K562 (cell line): ENCODE data around the gene ACE. TPM values are rescaled to one million over a fixed set of nuclear protein-coding genes. Genes with fewer than 3 reads are reported as not detected.

Source experiments
- ATAC-seq: fragments of 200-7000 bp; cut with Tn5 transposase; 3 replicates; pipeline ENCODE4 v1.9.1; 2020; ENCODE audit warnings: moderate library complexity
- BruUV-seq: library from RNA; stranded (reverse); fragments of 400-500 nt; replicated peaks from 2 replicates; lab custom pipeline; 2021; lab: Mats Ljungman, UMichigan
- CTCF ChIA-PET: fragments of 300-600 bp; formaldehyde crosslinking; extraction: SDS; loops from one replicate; lab custom pipeline; 2021; ENCODE audit warnings: low intra/inter-chr PET ratio; lab: Yijun Ruan, JAX
- POLR2A ChIA-PET: fragments of 300-600, 350-650 bp; sonication (Branson Sonifier 250); formaldehyde crosslinking; extraction: SDS; loops from one replicate; lab custom pipeline; 2021; ENCODE audit warnings: antibody characterized with exemption, inconsistent platforms; lab: Yijun Ruan, JAX
- DNase-seq, 4 experiments: peaks; one replicate each; pipeline versions ENCODE4 v3.0.0 to v3.0.0-alpha.2; 2011 to 2018; ENCODE audit warnings: low spot score in 3 of 4, mixed read lengths in 3 of 4; ENCODE audit errors: extremely low read depth in 1 of 4
- FAIRE-seq: peaks from 2 replicates; lab custom pipeline; 2011; peaks lifted over from hg19 to GRCh38; lab: Jason Lieb, UNC
- H2AFZ ChIP-seq: 2 replicates; pipeline ENCODE4 v1.6.0; 2011; ENCODE audit warnings: low read depth, low read length, control low read depth, inconsistent platforms
- H3K27ac ChIP-seq: fragments of 200-600 bp; 3 replicates; pipeline ENCODE4 v1.8.0; 2011; ENCODE audit warnings: low read depth, mild to moderate bottlenecking, control low read depth, inconsistent platforms, low read length, moderate library complexity, mixed read lengths; ENCODE audit errors: extremely low read depth
- H3K27me3 ChIP-seq, 2 experiments: fragments of 300-600 bp in 1 of 2; 2 replicates in 1 of 2; 3 replicates in 1 of 2; pipeline versions ENCODE4 v1.6.0 to v1.8.0; 2011; ENCODE audit warnings: inconsistent platforms in 2 of 2, low read length in 2 of 2, mild to moderate bottlenecking in 1 of 2, mixed read lengths in 1 of 2, moderate library complexity in 1 of 2; ENCODE audit not compliant: control insufficient read depth in 2 of 2, insufficient read depth in 2 of 2
- H3K36me3 ChIP-seq: fragments of 300-600 bp; 3 replicates; pipeline ENCODE4 v1.8.0; 2011; ENCODE audit warnings: mild to moderate bottlenecking, low read length, inconsistent platforms; ENCODE audit not compliant: control insufficient read depth, insufficient read depth
- H3K4me1 ChIP-seq, 2 experiments: fragments of 200-600 bp in 1 of 2; replicated peaks in 1 of 2; 2 replicates in 1 of 2; 3 replicates in 1 of 2; pipeline versions ENCODE4 v1.5.1 to v1.8.0; 2011; ENCODE audit warnings: inconsistent platforms in 2 of 2, low read length in 2 of 2, mild to moderate bottlenecking in 1 of 2, mixed read lengths in 1 of 2, moderate library complexity in 1 of 2; ENCODE audit not compliant: control insufficient read depth in 2 of 2, insufficient read depth in 2 of 2
- H3K4me2 ChIP-seq: 2 replicates; pipeline ENCODE4 v1.6.1; 2011; ENCODE audit warnings: low read length, control low read depth, inconsistent platforms, mixed read lengths; ENCODE audit not compliant: insufficient read depth
- H3K4me3 ChIP-seq: fragments of 200-600 bp; sonication (generic), shearing (Covaris generic); 2 replicates; pipeline ENCODE4 v1.5.1; 2016; ENCODE audit warnings: control low read depth, inconsistent platforms
- H3K79me2 ChIP-seq: fragments of 200-600 bp; 3 replicates; pipeline ENCODE4 v1.8.0; 2011; ENCODE audit warnings: low read length, inconsistent platforms; ENCODE audit not compliant: control insufficient read depth, insufficient read depth
- H3K9ac ChIP-seq, 2 experiments: 2 replicates each; pipeline versions ENCODE4 v1.6.0 to v1.6.1; 2011; ENCODE audit warnings: low read depth in 2 of 2, low read length in 2 of 2, control low read depth in 1 of 2, inconsistent platforms in 1 of 2, mild to moderate bottlenecking in 1 of 2, mixed read lengths in 1 of 2; ENCODE audit not compliant: insufficient read depth in 1 of 2
- H3K9me1 ChIP-seq: one replicate; pipeline ENCODE4 v1.6.0; 2011; ENCODE audit warnings: inconsistent platforms, mild to moderate bottlenecking, low read length, moderate library complexity; ENCODE audit not compliant: control insufficient read depth, insufficient read depth
- H3K9me3 ChIP-seq: replicated peaks from 2 replicates; pipeline ENCODE4 v1.5.1; 2011; ENCODE audit warnings: low read depth, low read length, inconsistent platforms; ENCODE audit not compliant: control insufficient read depth, insufficient read depth
- H4K20me1 ChIP-seq: replicated peaks from 2 replicates; pipeline ENCODE4 v1.6.1; 2011; ENCODE audit warnings: low read length, inconsistent platforms, mixed read lengths; ENCODE audit not compliant: control insufficient read depth, insufficient read depth
- CBFB ChIP-seq: sonication (generic); formaldehyde crosslinking; IDR thresholded peaks from 2 replicates; pipeline ENCODE4 v1.4.0; 2020; ENCODE audit warnings: mild to moderate bottlenecking, missing genetic modification reagents
- ELF4 ChIP-seq: fragments of 450-650 bp; formaldehyde crosslinking; IDR thresholded peaks from 2 replicates; pipeline ENCODE4 v1.4.0; 2022; ENCODE audit warnings: missing genetic modification characterization
- HDAC2 ChIP-seq: fragments of 450-650 bp; IDR thresholded peaks from 2 replicates; pipeline ENCODE4 v1.6.1; 2016; ENCODE audit warnings: mild to moderate bottlenecking
- HDGF ChIP-seq: fragments of 450-650 bp; IDR thresholded peaks from 2 replicates; pipeline ENCODE4 v1.6.1; 2016
- JUN ChIP-seq, 2 experiments: sonication (generic) in 1 of 2; formaldehyde crosslinking in 1 of 2; IDR thresholded peaks; 2 replicates each; pipeline versions ENCODE4 v1.6.1 to v1.8.0; 2012 to 2022; ENCODE audit warnings: borderline replicate concordance in 2 of 2, mild to moderate bottlenecking in 2 of 2, improper control_type of control experiment in 1 of 2, low read depth in 1 of 2, low read length in 1 of 2, missing genetic modification reagents in 1 of 2
- MAZ ChIP-seq, 2 experiments: fragments of 450-650 bp in 1 of 2; sonication (generic) in 1 of 2; formaldehyde crosslinking; IDR thresholded peaks in 1 of 2; conservative IDR thresholded peaks in 1 of 2; 2 replicates each; pipeline versions ENCODE4 v1.4.0 to v1.5.0; 2020; ENCODE audit warnings: mild to moderate bottlenecking in 1 of 2, missing genetic modification reagents in 1 of 2
- PTRF ChIP-seq: fragments of 450-650 bp; IDR thresholded peaks from 2 replicates; pipeline ENCODE4 v1.6.1; 2016; ENCODE audit warnings: mild to moderate bottlenecking, missing genetic modification characterization, missing compliant biosample characterization
- RFX5 ChIP-seq: IDR thresholded peaks from 2 replicates; pipeline ENCODE4 v1.6.1; 2011; ENCODE audit warnings: low read depth, mild to moderate bottlenecking, improper control_type of control experiment, low read length
- SIN3B ChIP-seq: fragments of 450-650 bp; IDR thresholded peaks from 2 replicates; pipeline ENCODE4 v1.6.1; 2017; ENCODE audit warnings: low read depth, mild to moderate bottlenecking, moderate library complexity
- SREBF1 ChIP-seq: fragments of 150-350 bp; IDR thresholded peaks from 2 replicates; pipeline ENCODE4 v1.6.1; 2014; ENCODE audit warnings: antibody characterized with exemption, low read depth, low read length, borderline replicate concordance
- WHSC1 ChIP-seq: IDR thresholded peaks from one replicate; pipeline ENCODE4 v1.6.1; 2012; ENCODE audit warnings: low read length, control low read depth, inconsistent platforms
- ZFP36 ChIP-seq: fragments of 150-350 bp; IDR thresholded peaks from 2 replicates; pipeline ENCODE4 v1.6.1; 2018; ENCODE audit warnings: low read length, low read depth; ENCODE audit not compliant: partially characterized antibody
- WGBS: fragments of 100-300 bp; shearing (Covaris generic); methylation state at CpG from one replicate; pipeline ENCODE4 v1.1.6; 2016; ENCODE audit warnings: low coverage, mixed read lengths; ENCODE audit not compliant: insufficient coverage; ENCODE audit errors: missing lambda C conversion rate; 5-methylcytosine and 5-hydroxymethylcytosine counted together
- in situ Hi-C: fragments of 300-500 bp; cut with MboI; formaldehyde crosslinking; loops from 4 replicates; pipeline ENCODE4 v1.15.0; 2018; ENCODE audit warnings: inconsistent platforms, mixed read lengths
- intact Hi-C: fragments of 100-400 bp; cut with micrococcal nuclease; formaldehyde crosslinking; loops from 2 replicates; pipeline ENCODE4 v1.14.2; 2022
- polyA plus RNA-seq, 8 experiments: library from polyadenylated mRNA; depleted of rRNA in 4 of 8; stranded (reverse) in 5 of 8; unstranded in 3 of 8; fragments of >200 nt; fragmentation: Nextera tagmentation in 2 of 8; fragmentation: Illumina TruSeq in 1 of 8; extraction: Ambion mirVana in 2 of 8; extraction: Trizol in 1 of 8; gene quantifications; 2 replicates each; pipeline versions ENCODE4 v1.2.1 to v1.2.3, GENCODE V29; 2011 to 2014; ENCODE audit warnings: inconsistent platforms in 1 of 8, missing spikeins in 1 of 8
- total RNA-seq, 7 experiments: library from RNA; depleted of rRNA in 6 of 7; stranded (reverse); fragments of >200 nt in 6 of 7; fragmentation: Illumina TruSeq in 2 of 7; extraction: Trizol in 2 of 7; gene quantifications; 2 replicates each; pipeline versions ENCODE4 v1.2.1 to v1.2.3, GENCODE V29; 2011 to 2021; ENCODE audit warnings: low replicate concordance in 1 of 7
- TF ChIP-seq, protein P1 (sequence below): sonication (generic); formaldehyde crosslinking; IDR thresholded peaks from 2 replicates; pipeline ENCODE4 v1.9.0; 2022; ENCODE audit warnings: mild to moderate bottlenecking, missing genetic modification reagents
- TF ChIP-seq, protein P2 (sequence below): fragments of 200-800 bp; sonication (Bioruptor generic); IDR thresholded peaks from 2 replicates; pipeline ENCODE4 v1.6.1; 2016; ENCODE audit warnings: missing genetic modification characterization, missing compliant biosample characterization
- TF ChIP-seq, protein P3 (sequence below), 2 experiments: fragments of 450-650 bp; IDR thresholded peaks; 2 replicates each; pipeline ENCODE4 v1.6.1; 2016

Gene ACE
- total and polyA plus RNA-seq, 9 of the 15 experiments (the other 6 are each of a cell fraction or from before 2014, with no cell fraction given) = 0.07 to 2.5 (median 0.47) TPM; not detected in 1

DNA sequence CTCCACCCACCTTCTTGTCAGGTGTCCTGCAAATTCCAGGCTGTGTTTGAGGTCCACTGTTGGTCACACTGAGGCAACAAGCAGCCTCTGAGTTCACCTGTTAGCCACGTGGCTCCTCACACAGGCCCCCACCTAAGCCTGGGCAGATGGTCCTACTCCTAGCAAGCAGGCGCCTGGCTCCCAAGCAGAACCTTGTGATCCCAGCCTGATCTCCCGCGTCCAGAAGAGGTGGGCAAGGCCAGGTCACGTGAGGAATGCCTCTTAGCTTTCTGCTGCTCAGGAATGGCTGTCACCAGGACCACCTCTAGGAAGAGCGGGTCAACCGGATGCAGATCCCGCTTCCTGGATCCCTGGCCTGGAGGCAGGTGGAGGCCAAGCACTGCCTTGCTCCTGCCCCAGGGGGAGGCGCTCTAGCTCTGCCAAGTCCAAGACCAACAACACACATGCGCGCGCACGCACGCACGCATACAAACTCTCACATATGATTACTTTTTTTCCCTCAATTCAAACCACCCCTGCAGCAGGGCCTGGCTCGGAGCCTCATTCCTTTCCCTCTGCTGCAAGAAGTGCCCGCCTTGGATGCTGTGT, 40.2 kb upstream of the ACE start:
- peaks cover 3% of the 10 kb centered on the region for H3K9me1 ChIP-seq
- peak overlapping the region; percentile 47; the same call in 2 of the 3 replicates for H3K27ac ChIP-seq
- no peaks in the 10 kb centered on the region for H3K27me3 ChIP-seq
- ATAC-seq (no peak), FAIRE-seq (no peak), DNase-seq (peak in 2 of 4 experiments; percentile 34 to 47)
- peaks cover 52 to 84% of the 10 kb centered on the region in 2 experiments for H3K4me1 ChIP-seq
- intact Hi-C loops (loop anchor here (10.0 kb wide), 1 partner anchor 408 kb away; the partner anchor contains the start of gene SMARCD2), in situ Hi-C loops (loop anchor here (25.0 kb wide), 1 partner anchor 401 kb away; the partner anchor contains the start of genes FTSJ3, PSMC5 and SMARCD2)
- ChIA-PET POLR2A (interaction anchor here (0.6 to 1.9 kb wide), 9 partner anchors 8 to 204 kb away, joined by 3 to 8 read pairs (median 5); partner anchors contain the start of gene CYB561), CTCF (no interaction called here)
- no peaks in the 10 kb centered on the region for H3K9me3 ChIP-seq
- H2AFZ ChIP-seq = peak overlapping the region; percentile 43; the same call in 1 of the 2 replicates
- peak overlapping the region; percentile 31 for H3K4me2 ChIP-seq
- peak overlapping the region; percentile 26 to 56; a peak in 3 of 4 replicates for H3K9ac ChIP-seq
- H3K36me3 ChIP-seq = peaks cover 24% of the 10 kb centered on the region; the same call in 1 of the 3 replicates
- H4K20me1 ChIP-seq = no peaks in the 10 kb centered on the region
- peaks cover 9% of the 10 kb centered on the region; the same call in 1 of the 3 replicates for H3K79me2 ChIP-seq
- no TSS peak for BruUV-seq
- WGBS = 93% methylated on average over 10 of the region's 17 CpGs
- H3K4me3 ChIP-seq = no peak overlapping the region
- TF ChIP-seq, protein P1, sequence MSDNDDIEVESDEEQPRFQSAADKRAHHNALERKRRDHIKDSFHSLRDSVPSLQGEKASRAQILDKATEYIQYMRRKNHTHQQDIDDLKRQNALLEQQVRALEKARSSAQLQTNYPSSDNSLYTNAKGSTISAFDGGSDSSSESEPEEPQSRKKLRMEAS (CRISPR knock-in tag) = 0 out of 2 replicates have a peak, but pooled peaks have one; percentile 14
- TF ChIP-seq, protein P2, sequence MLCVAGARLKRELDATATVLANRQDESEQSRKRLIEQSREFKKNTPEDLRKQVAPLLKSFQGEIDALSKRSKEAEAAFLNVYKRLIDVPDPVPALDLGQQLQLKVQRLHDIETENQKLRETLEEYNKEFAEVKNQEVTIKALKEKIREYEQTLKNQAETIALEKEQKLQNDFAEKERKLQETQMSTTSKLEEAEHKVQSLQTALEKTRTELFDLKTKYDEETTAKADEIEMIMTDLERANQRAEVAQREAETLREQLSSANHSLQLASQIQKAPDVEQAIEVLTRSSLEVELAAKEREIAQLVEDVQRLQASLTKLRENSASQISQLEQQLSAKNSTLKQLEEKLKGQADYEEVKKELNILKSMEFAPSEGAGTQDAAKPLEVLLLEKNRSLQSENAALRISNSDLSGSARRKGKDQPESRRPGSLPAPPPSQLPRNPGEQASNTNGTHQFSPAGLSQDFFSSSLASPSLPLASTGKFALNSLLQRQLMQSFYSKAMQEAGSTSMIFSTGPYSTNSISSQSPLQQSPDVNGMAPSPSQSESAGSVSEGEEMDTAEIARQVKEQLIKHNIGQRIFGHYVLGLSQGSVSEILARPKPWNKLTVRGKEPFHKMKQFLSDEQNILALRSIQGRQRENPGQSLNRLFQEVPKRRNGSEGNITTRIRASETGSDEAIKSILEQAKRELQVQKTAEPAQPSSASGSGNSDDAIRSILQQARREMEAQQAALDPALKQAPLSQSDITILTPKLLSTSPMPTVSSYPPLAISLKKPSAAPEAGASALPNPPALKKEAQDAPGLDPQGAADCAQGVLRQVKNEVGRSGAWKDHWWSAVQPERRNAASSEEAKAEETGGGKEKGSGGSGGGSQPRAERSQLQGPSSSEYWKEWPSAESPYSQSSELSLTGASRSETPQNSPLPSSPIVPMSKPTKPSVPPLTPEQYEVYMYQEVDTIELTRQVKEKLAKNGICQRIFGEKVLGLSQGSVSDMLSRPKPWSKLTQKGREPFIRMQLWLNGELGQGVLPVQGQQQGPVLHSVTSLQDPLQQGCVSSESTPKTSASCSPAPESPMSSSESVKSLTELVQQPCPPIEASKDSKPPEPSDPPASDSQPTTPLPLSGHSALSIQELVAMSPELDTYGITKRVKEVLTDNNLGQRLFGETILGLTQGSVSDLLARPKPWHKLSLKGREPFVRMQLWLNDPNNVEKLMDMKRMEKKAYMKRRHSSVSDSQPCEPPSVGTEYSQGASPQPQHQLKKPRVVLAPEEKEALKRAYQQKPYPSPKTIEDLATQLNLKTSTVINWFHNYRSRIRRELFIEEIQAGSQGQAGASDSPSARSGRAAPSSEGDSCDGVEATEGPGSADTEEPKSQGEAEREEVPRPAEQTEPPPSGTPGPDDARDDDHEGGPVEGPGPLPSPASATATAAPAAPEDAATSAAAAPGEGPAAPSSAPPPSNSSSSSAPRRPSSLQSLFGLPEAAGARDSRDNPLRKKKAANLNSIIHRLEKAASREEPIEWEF (CRISPR knock-in tag) = no peak
- TF ChIP-seq PTRF (no peak), HDGF (no peak), CBFB (CRISPR knock-in tag) (no peak), WHSC1 (peak; percentile 44), SREBF1 (no peak), HDAC2 (no peak), SIN3B (no peak), JUN (IDR thresholded peaks at IDR 0.05; ENCODE audit: borderline replicate concordance, low read depth, low read length) (no peak), JUN (CRISPR knock-in tag; IDR thresholded peaks at IDR 0.05; ENCODE audit: borderline replicate concordance) (no peak), MAZ (CRISPR knock-in tag; conservative IDR thresholded peaks at IDR 0.05 in 1 of 2, IDR thresholded peaks at IDR 0.05 in 1 of 2) (no peak), ZFP36 (no peak), ELF4 (CRISPR knock-in tag) (no peak), RFX5 (no peak)
- TF ChIP-seq, protein P3, sequence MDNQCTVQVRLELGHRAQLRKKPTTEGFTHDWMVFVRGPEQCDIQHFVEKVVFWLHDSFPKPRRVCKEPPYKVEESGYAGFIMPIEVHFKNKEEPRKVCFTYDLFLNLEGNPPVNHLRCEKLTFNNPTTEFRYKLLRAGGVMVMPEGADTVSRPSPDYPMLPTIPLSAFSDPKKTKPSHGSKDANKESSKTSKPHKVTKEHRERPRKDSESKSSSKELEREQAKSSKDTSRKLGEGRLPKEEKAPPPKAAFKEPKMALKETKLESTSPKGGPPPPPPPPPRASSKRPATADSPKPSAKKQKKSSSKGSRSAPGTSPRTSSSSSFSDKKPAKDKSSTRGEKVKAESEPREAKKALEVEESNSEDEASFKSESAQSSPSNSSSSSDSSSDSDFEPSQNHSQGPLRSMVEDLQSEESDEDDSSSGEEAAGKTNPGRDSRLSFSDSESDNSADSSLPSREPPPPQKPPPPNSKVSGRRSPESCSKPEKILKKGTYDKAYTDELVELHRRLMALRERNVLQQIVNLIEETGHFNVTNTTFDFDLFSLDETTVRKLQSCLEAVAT (IDR thresholded peaks at IDR 0.05) = peak in 1 of 2 experiments; percentile 74; a peak in 1 of 4 replicates
